ENCODE results near the gene ACSF2.

The ACSF2 gene

GRCh38 chr17:50495217-50495823, 69.3 kb downstream of the ACSF2 start:
- Histone ChIP-seq H3K9me3 (ENCODE audit: control insufficient read depth, low read length) (no peaks in the 10 kb centered on the region), H3K4me2 (ENCODE audit: low read length) (no peak overlapping the region), H3K79me2 (no peaks in the 10 kb centered on the region), H3K27me3 (ENCODE audit: control insufficient read depth, insufficient read depth, low read length) (no peaks in the 10 kb centered on the region), H3K9ac (no peak overlapping the region), H2AFZ (no peak overlapping the region), H3K4me3 (ENCODE audit: low read depth, low read length) (no peak overlapping the region), H3K4me1 (no peaks in the 10 kb centered on the region), H3K27ac (no peak overlapping the region), H3K36me3 (ENCODE audit: control insufficient read depth, insufficient read depth, low read length) (no peaks in the 10 kb centered on the region)
- no peak for TF ChIP-seq CTCF (IDR thresholded peaks at IDR 0.05)

- Histone ChIP-seq H3K9ac (no peak overlapping the region), H3K27ac (no peak overlapping the region), H3K36me3 (ENCODE audit: control insufficient read depth, insufficient read depth, low read length) (no peaks in the 10 kb centered on the region), H2AFZ (no peak overlapping the region), H3K4me2 (ENCODE audit: low read length) (no peak overlapping the region), H3K79me2 (no peaks in the 10 kb centered on the region), H3K27me3 (ENCODE audit: control insufficient read depth, insufficient read depth, low read length) (no peaks in the 10 kb centered on the region), H3K4me1 (no peaks in the 10 kb centered on the region), H3K9me3 (ENCODE audit: control insufficient read depth, low read length) (no peaks in the 10 kb centered on the region), H3K4me3 (ENCODE audit: low read depth, low read length) (no peak overlapping the region)
- no peak for TF ChIP-seq CTCF (IDR thresholded peaks at IDR 0.05)
Observed at GRCh38 chr17:50495918-50496317, 69.9 kb downstream of the ACSF2 start.

GRCh38 chr17:50498021-50498874, 72.2 kb downstream of the ACSF2 start:
- H3K36me3 ChIP-seq (ENCODE audit: control insufficient read depth, insufficient read depth, low read length) = no peaks in the 10 kb centered on the region
- no peaks in the 10 kb centered on the region for H3K9me3 ChIP-seq (ENCODE audit: control insufficient read depth, low read length)
- H3K79me2 ChIP-seq = no peaks in the 10 kb centered on the region
- no peak overlapping the region for H2AFZ ChIP-seq
- no peak overlapping the region for H3K9ac ChIP-seq
- no peak overlapping the region for H3K4me3 ChIP-seq (ENCODE audit: low read depth, low read length)
- H3K4me2 ChIP-seq (ENCODE audit: low read length) = no peak overlapping the region
- H3K27me3 ChIP-seq (ENCODE audit: control insufficient read depth, insufficient read depth, low read length) = no peaks in the 10 kb centered on the region
- no peak for TF ChIP-seq CTCF (IDR thresholded peaks at IDR 0.05)
- H3K27ac ChIP-seq = no peak overlapping the region
- peaks cover under 1% of the 10 kb centered on the region for H3K4me1 ChIP-seq

- no peak overlapping the region for H3K4me2 ChIP-seq (ENCODE audit: low read length)
- H3K36me3 ChIP-seq (ENCODE audit: control insufficient read depth, insufficient read depth, low read length) = no peaks in the 10 kb centered on the region
- H3K9me3 ChIP-seq (ENCODE audit: control insufficient read depth, low read length) = no peaks in the 10 kb centered on the region
- no peak overlapping the region for H3K27ac ChIP-seq
- no peaks in the 10 kb centered on the region for H3K79me2 ChIP-seq
- TF ChIP-seq CTCF (IDR thresholded peaks at IDR 0.05) = no peak
- no peak overlapping the region for H3K4me3 ChIP-seq (ENCODE audit: low read depth, low read length)
- H3K9ac ChIP-seq = no peak overlapping the region
- H2AFZ ChIP-seq = no peak overlapping the region
- H3K27me3 ChIP-seq (ENCODE audit: control insufficient read depth, insufficient read depth, low read length) = no peaks in the 10 kb centered on the region
- peaks cover 7% of the 10 kb centered on the region for H3K4me1 ChIP-seq
Observed at GRCh38 chr17:50499270-50499669, 73.3 kb downstream of the ACSF2 start.

All from parathyroid adenoma (tissue), 2 donors.